HepG2 (cell line): ENCODE results near the gene TUBGCP5. TPM values are rescaled to one million over a fixed set of nuclear protein-coding genes. Genes with fewer than 3 reads are reported as not detected.

Experiments
- ATAC-seq: fragments of 200-7000 bp; cut with Tn5 transposase; 3 replicates; pipeline ENCODE4 v1.9.1; 2020; ENCODE audit warnings: mild to moderate bottlenecking, moderate library complexity
- BruUV-seq: library from RNA; stranded (reverse); fragments of 400-500 nt; replicated peaks from 2 replicates; lab custom pipeline; 2021; lab: Mats Ljungman, UMichigan
- CTCF ChIA-PET: fragments of 300-600 bp; formaldehyde crosslinking; extraction: SDS; loops from one replicate; lab custom pipeline; 2021; ENCODE audit warnings: low total read pairs, inconsistent platforms, low intra/inter-chr PET ratio; lab: Yijun Ruan, JAX
- POLR2A ChIA-PET: fragments of 350-600 bp; sonication (Branson Sonifier 250); formaldehyde crosslinking; loops from one replicate; lab custom pipeline; 2020; ENCODE audit warnings: antibody characterized with exemption, inconsistent platforms; lab: Yijun Ruan, JAX
- DNase-seq: peaks from one replicate; pipeline ENCODE4 v3.0.0-alpha.2; 2015; ENCODE audit warnings: low spot score
- FAIRE-seq: peaks from 3 replicates; lab custom pipeline; 2011; peaks lifted over from hg19 to GRCh38; lab: Jason Lieb, UNC
- H2AFZ ChIP-seq: one replicate; pipeline ENCODE4 v1.6.1; 2011; ENCODE audit warnings: low read length, inconsistent platforms
- H3K27ac ChIP-seq: fragments of 300-600 bp; 3 replicates; pipeline ENCODE4 v1.8.0; 2011; ENCODE audit warnings: mixed run types, mild to moderate bottlenecking, mixed read lengths, low read length, inconsistent platforms; ENCODE audit not compliant: insufficient read depth; ENCODE audit errors: extremely low read length
- H3K27me3 ChIP-seq, 2 experiments: fragments of 200-600 bp in 1 of 2; 2 replicates in 1 of 2; 3 replicates in 1 of 2; pipeline versions ENCODE4 v1.6.0 to v1.8.0; 2011; ENCODE audit warnings: low read length in 2 of 2, mild to moderate bottlenecking in 2 of 2, moderate library complexity in 2 of 2, inconsistent platforms in 1 of 2; ENCODE audit not compliant: insufficient read depth in 2 of 2, control insufficient read depth in 1 of 2
- H3K36me3 ChIP-seq, 2 experiments: fragments of 200-600 bp in 1 of 2; replicated peaks in 1 of 2; 2 replicates in 1 of 2; 3 replicates in 1 of 2; pipeline versions ENCODE4 v1.5.1 to v1.8.0; 2011; ENCODE audit warnings: low read length in 2 of 2, inconsistent platforms in 1 of 2; ENCODE audit not compliant: insufficient read depth in 2 of 2, control insufficient read depth in 1 of 2
- H3K4me1 ChIP-seq: 2 replicates; pipeline ENCODE4 v1.5.1; 2012; ENCODE audit warnings: low read length, inconsistent platforms; ENCODE audit not compliant: insufficient read depth
- H3K4me2 ChIP-seq: 2 replicates; pipeline ENCODE4 v1.6.0; 2011; ENCODE audit warnings: low read depth, low read length, inconsistent platforms
- H3K4me3 ChIP-seq, 3 experiments: fragments of 200-600 bp in 1 of 3; sonication (generic), shearing (Covaris generic) in 1 of 3; replicated peaks in 1 of 3; 2 replicates each; pipeline ENCODE4 v1.5.1; 2011 to 2016; ENCODE audit warnings: low read length in 3 of 3, inconsistent platforms in 2 of 3, low read depth in 2 of 3, mild to moderate bottlenecking in 2 of 3, control low read depth in 1 of 3, mixed read lengths in 1 of 3; ENCODE audit not compliant: insufficient read depth in 1 of 3
- H3K79me2 ChIP-seq: one replicate; pipeline ENCODE4 v1.6.1; 2011; ENCODE audit warnings: low read length, inconsistent platforms; ENCODE audit not compliant: insufficient read depth
- H3K9ac ChIP-seq: 2 replicates; pipeline ENCODE4 v1.6.0; 2011; ENCODE audit warnings: mild to moderate bottlenecking, low read depth, low read length, inconsistent platforms; ENCODE audit not compliant: insufficient read depth
- H3K9me3 ChIP-seq: 2 replicates; pipeline ENCODE4 v1.5.1; 2012; ENCODE audit warnings: mild to moderate bottlenecking, low read length
- H4K20me1 ChIP-seq: 2 replicates; pipeline ENCODE4 v1.6.0; 2011; ENCODE audit warnings: inconsistent platforms, mild to moderate bottlenecking, low read length, moderate library complexity; ENCODE audit not compliant: insufficient read depth
- CTCF ChIP-seq: sonication (generic); formaldehyde crosslinking; IDR thresholded peaks from 2 replicates; pipeline ENCODE4 v1.5.0; 2020; ENCODE audit warnings: mild to moderate bottlenecking, missing genetic modification reagents, moderate library complexity
- MIXL1 ChIP-seq: IDR thresholded peaks from 2 replicates; pipeline ENCODE4 v1.6.1; 2016
- NR1H2 ChIP-seq: sonication (generic); formaldehyde crosslinking; IDR thresholded peaks from 2 replicates; pipeline ENCODE4 v1.8.1; 2022; ENCODE audit warnings: low read depth, missing genetic modification reagents, borderline replicate concordance
- NR2F1 ChIP-seq, 2 experiments: fragments of 450-650 bp in 1 of 2; formaldehyde crosslinking in 1 of 2; IDR thresholded peaks; 2 replicates each; pipeline versions ENCODE4 v1.5.0 to v1.6.1; 2016 to 2020; ENCODE audit warnings: mild to moderate bottlenecking in 1 of 2, missing compliant biosample characterization in 1 of 2, missing genetic modification reagents in 1 of 2, moderate library complexity in 1 of 2
- ONECUT2 ChIP-seq: sonication (generic); formaldehyde crosslinking; IDR thresholded peaks from 2 replicates; pipeline ENCODE4 v1.4.0; 2020; ENCODE audit warnings: missing genetic modification reagents
- PRDM15 ChIP-seq: sonication (generic); formaldehyde crosslinking; IDR thresholded peaks from 2 replicates; pipeline ENCODE4 v1.4.0; 2020; ENCODE audit warnings: missing genetic modification reagents
- RAD21 ChIP-seq: fragments of 450-650 bp; formaldehyde crosslinking; IDR thresholded peaks from 2 replicates; pipeline ENCODE4 v1.5.0; 2020; ENCODE audit warnings: mild to moderate bottlenecking
- RBFOX2 ChIP-seq: fragments of 200-400 bp; formaldehyde crosslinking; IDR thresholded peaks from 2 replicates; pipeline ENCODE4 v1.6.1; 2017; ENCODE audit warnings: low read depth, mild to moderate bottlenecking, low read length
- REST ChIP-seq, 2 experiments: IDR thresholded peaks; 2 replicates each; pipeline ENCODE4 v1.6.1; 2011 to 2012; ENCODE audit warnings: low read length in 2 of 2, borderline replicate concordance in 1 of 2, low read depth in 1 of 2, mild to moderate bottlenecking in 1 of 2, moderate library complexity in 1 of 2
- SMARCC2 ChIP-seq: fragments of 450-650 bp; IDR thresholded peaks from 2 replicates; pipeline ENCODE4 v1.6.1; 2017; ENCODE audit warnings: antibody characterized with exemption, mild to moderate bottlenecking
- ZFP82 ChIP-seq: sonication (generic); formaldehyde crosslinking; IDR thresholded peaks from 2 replicates; pipeline ENCODE4 v1.5.1; 2020; ENCODE audit warnings: mild to moderate bottlenecking, missing genetic modification reagents, borderline replicate concordance
- ZNF143 ChIP-seq: sonication (generic); formaldehyde crosslinking; IDR thresholded peaks from 2 replicates; pipeline ENCODE4 v1.4.0; 2020; ENCODE audit warnings: missing genetic modification reagents
- ZNF546 ChIP-seq: sonication (generic); formaldehyde crosslinking; conservative IDR thresholded peaks from 2 replicates; pipeline ENCODE4 v1.8.1; 2023; ENCODE audit warnings: mild to moderate bottlenecking, missing genetic modification reagents
- ZNF782 ChIP-seq: sonication (generic); formaldehyde crosslinking; IDR thresholded peaks from 2 replicates; pipeline ENCODE4 v1.4.0; 2020; ENCODE audit warnings: missing genetic modification reagents, mild to moderate bottlenecking, borderline replicate concordance
- ZNF879 ChIP-seq: sonication (generic); formaldehyde crosslinking; IDR thresholded peaks from 2 replicates; pipeline ENCODE4 v1.8.1; 2023; ENCODE audit warnings: missing genetic modification reagents
- ZSCAN25 ChIP-seq: sonication (generic); formaldehyde crosslinking; IDR thresholded peaks from 2 replicates; pipeline ENCODE4 v1.8.0; 2022; ENCODE audit warnings: mild to moderate bottlenecking, missing genetic modification reagents
- WGBS: methylation state at CpG from one replicate; pipeline ENCODE4 v1.1.6; 2017; ENCODE audit warnings: low lambda C conversion rate; 5-methylcytosine and 5-hydroxymethylcytosine counted together
- in situ Hi-C: cut with HindIII; loops from 2 replicates; pipeline ENCODE4 v1.10.0; 2017; ENCODE audit warnings: low pct_unique_long_range_greater_than_20kb; ENCODE audit not compliant: extremely low pct_ligation_motif_present
- intact Hi-C: fragments of 100-400 bp; cut with micrococcal nuclease; formaldehyde crosslinking; loops from one replicate; pipeline ENCODE4 v1.10.0; 2022; ENCODE audit not compliant: unreplicated experiment
- polyA plus RNA-seq, 8 experiments: library from polyadenylated mRNA; depleted of rRNA in 3 of 8; stranded (reverse) in 7 of 8; unstranded in 1 of 8; fragments of >200 nt; fragmentation: Illumina TruSeq in 4 of 8; extraction: Trizol in 4 of 8; gene quantifications; 2 replicates each; pipeline versions ENCODE4 v1.2.1 to v1.2.3, GENCODE V29; 2011 to 2016; ENCODE audit warnings: low read depth in 4 of 8, missing spikeins in 1 of 8, mixed read lengths in 1 of 8; ENCODE audit not compliant: insufficient read depth in 1 of 8
- total RNA-seq, 5 experiments: library from RNA; depleted of rRNA; stranded (reverse); fragments of >200 nt; fragmentation: Illumina TruSeq; extraction: Trizol; gene quantifications; 2 replicates each; pipeline ENCODE4 v1.2.3, GENCODE V29; 2016; ENCODE audit warnings: low read depth in 1 of 5

TUBGCP5 gene
- total and polyA plus RNA-seq, 2 of the 13 experiments (the other 11 are each of a cell fraction or from before 2014, with no cell fraction given): 7.2 to 25.0 TPM

- TF ChIP-seq PRDM15 (CRISPR knock-in tag) (no peak), NR2F1 (CRISPR knock-in tag; IDR thresholded peaks at IDR 0.05) (no peak), ONECUT2 (no peak), ZNF879 (CRISPR knock-in tag) (no peak)
Measured at GRCh38 chr15:22974745-22975144, 64.6 kb downstream of the TUBGCP5 start (continued).

- H3K27me3 ChIP-seq: no peaks in the 10 kb centered on the region; a peak in 1 of 5 replicates
- H3K27ac ChIP-seq: peak overlapping the region; percentile 39
- no peak overlapping the region; a peak in 1 of 6 replicates for H3K4me3 ChIP-seq
- FAIRE-seq (no peak), DNase-seq (no peak), ATAC-seq (no peak)
- peak overlapping the region; percentile 55; the same call in 1 of the 2 replicates for H3K4me2 ChIP-seq
- ChIA-PET POLR2A (no interaction called here), CTCF (no interaction called here)
- H3K36me3 ChIP-seq: no peaks in the 10 kb centered on the region
- peaks cover 81% of the 10 kb centered on the region for H3K79me2 ChIP-seq
- in situ Hi-C loops (no loop called here), intact Hi-C loops (loop anchor here (10.0 kb wide), 1 partner anchor 139 kb away; the partner anchor contains the start of gene NIPA2)
- H3K9me3 ChIP-seq: no peaks in the 10 kb centered on the region
- H3K4me1 ChIP-seq: peaks cover 60% of the 10 kb centered on the region
- BruUV-seq: no TSS peak
- H2AFZ ChIP-seq: no peak overlapping the region
- peaks cover 24% of the 10 kb centered on the region for H4K20me1 ChIP-seq
- H3K9ac ChIP-seq: no peak overlapping the region
- WGBS: 90% methylated on average over 4 of the region's 4 CpGs
- TF ChIP-seq REST (IDR thresholded peaks at IDR 0.05; ENCODE audit: borderline replicate concordance in 1 of 2, low read depth in 1 of 2, low read length in 2 of 2): no peak
- TF ChIP-seq SMARCC2: no peak
- TF ChIP-seq ZNF546 (CRISPR knock-in tag): no peak
- no peak for TF ChIP-seq ZSCAN25 (CRISPR knock-in tag)
- no peak for TF ChIP-seq MIXL1 (CRISPR knock-in tag)
- TF ChIP-seq ZFP82: no peak
- TF ChIP-seq ZNF143 (CRISPR knock-in tag): no peak
- TF ChIP-seq CTCF (CRISPR knock-in tag): no peak
- TF ChIP-seq ZNF782 (CRISPR knock-in tag): no peak
- no peak for TF ChIP-seq NR1H2
- no peak for TF ChIP-seq RBFOX2
- no peak for TF ChIP-seq RAD21
Measured at GRCh38 chr15:22973987-22974386, 65.4 kb downstream of the TUBGCP5 start.
